ENCODE results near the gene TRMT10B. TPM values are rescaled to one million over a fixed set of nuclear protein-coding genes. Genes with fewer than 3 reads are reported as not detected.

Gene TRMT10B
- total RNA-seq, 1 experiment from 2014 or later = 5.7 TPM

- Mint-ChIP-seq H3K27ac (peak overlapping the region in 1 of 3 experiments; percentile 54; a peak in 1 of 7 replicates), H3K4me3 (no peak overlapping the region), H3K27me3 (ENCODE audit: low read depth) (peaks cover 9% of the 10 kb centered on the region), H3K9me3 (no peaks in the 10 kb centered on the region), H3K4me1 (peaks cover 8 to 17% of the 10 kb centered on the region in 2 experiments), H3K36me3 (ENCODE audit: insufficient read depth in 1 of 3, low read depth in 3 of 3) (no peaks in the 10 kb centered on the region)
- Histone ChIP-seq H3K14ac (ENCODE audit: insufficient read depth, low read length) (peak overlapping the region; percentile 13; the same call in 1 of the 2 replicates), H3K79me1 (ENCODE audit: insufficient read depth, low read depth, low read length, poor library complexity, severe bottlenecking) (no peaks in the 10 kb centered on the region), H3K4ac (ENCODE audit: low read depth, low read length) (no peak overlapping the region), H3K9me3 (ENCODE audit: control insufficient read depth, low read depth, low read length) (no peaks in the 10 kb centered on the region), H4K8ac (replicated peaks; ENCODE audit: insufficient read length, low read depth, low read length) (no peak overlapping the region), H3K4me2 (ENCODE audit: insufficient read depth, insufficient read length, low read length) (no peak overlapping the region), H3K9ac (ENCODE audit: extremely low read depth, insufficient read length, low read length) (no peak overlapping the region), H2AK5ac (ENCODE audit: insufficient read length, low read length) (no peak overlapping the region), H2BK5ac (ENCODE audit: insufficient read length, low read length) (no peak overlapping the region), H3K4me1 (ENCODE audit: insufficient read depth, low read length) (no peaks in the 10 kb centered on the region), H4K20me1 (ENCODE audit: control insufficient read depth, insufficient read depth, insufficient read length) (peaks cover 2% of the 10 kb centered on the region), H3K27ac (ENCODE audit: insufficient read length, low read depth, low read length) (no peak overlapping the region), H2BK15ac (ENCODE audit: low read depth, low read length) (no peak overlapping the region), H3K23me2 (ENCODE audit: insufficient read length, low read depth, low read length, poor library complexity, severe bottlenecking) (peaks cover 2% of the 10 kb centered on the region), H2BK120ac (ENCODE audit: low read depth, low read length, poor library complexity, severe bottlenecking) (no peak overlapping the region), H2BK20ac (ENCODE audit: low read depth, low read length, poor library complexity, severe bottlenecking) (no peak overlapping the region), H3K18ac (ENCODE audit: insufficient read length, low read depth, low read length) (no peak overlapping the region), H3K56ac (ENCODE audit: insufficient read length, low read depth, low read length) (no peak overlapping the region), H3K23ac (ENCODE audit: insufficient read length, low read depth, low read length) (no peak overlapping the region), H3K27me3 (ENCODE audit: insufficient read depth, low read length) (no peaks in the 10 kb centered on the region), H4K5ac (ENCODE audit: insufficient read length, low read depth, low read length) (no peak overlapping the region), H3T11ph (ENCODE audit: low read length) (no peak overlapping the region), H3K79me2 (ENCODE audit: insufficient read depth, low read length) (no peaks in the 10 kb centered on the region), H4K91ac (ENCODE audit: insufficient read length, low read depth, low read length) (no peak overlapping the region), H2BK12ac (ENCODE audit: insufficient read length, low read depth, low read length) (no peak overlapping the region), H2AFZ (ENCODE audit: low read length) (no peak overlapping the region)
- TF ChIP-seq, protein P1, sequence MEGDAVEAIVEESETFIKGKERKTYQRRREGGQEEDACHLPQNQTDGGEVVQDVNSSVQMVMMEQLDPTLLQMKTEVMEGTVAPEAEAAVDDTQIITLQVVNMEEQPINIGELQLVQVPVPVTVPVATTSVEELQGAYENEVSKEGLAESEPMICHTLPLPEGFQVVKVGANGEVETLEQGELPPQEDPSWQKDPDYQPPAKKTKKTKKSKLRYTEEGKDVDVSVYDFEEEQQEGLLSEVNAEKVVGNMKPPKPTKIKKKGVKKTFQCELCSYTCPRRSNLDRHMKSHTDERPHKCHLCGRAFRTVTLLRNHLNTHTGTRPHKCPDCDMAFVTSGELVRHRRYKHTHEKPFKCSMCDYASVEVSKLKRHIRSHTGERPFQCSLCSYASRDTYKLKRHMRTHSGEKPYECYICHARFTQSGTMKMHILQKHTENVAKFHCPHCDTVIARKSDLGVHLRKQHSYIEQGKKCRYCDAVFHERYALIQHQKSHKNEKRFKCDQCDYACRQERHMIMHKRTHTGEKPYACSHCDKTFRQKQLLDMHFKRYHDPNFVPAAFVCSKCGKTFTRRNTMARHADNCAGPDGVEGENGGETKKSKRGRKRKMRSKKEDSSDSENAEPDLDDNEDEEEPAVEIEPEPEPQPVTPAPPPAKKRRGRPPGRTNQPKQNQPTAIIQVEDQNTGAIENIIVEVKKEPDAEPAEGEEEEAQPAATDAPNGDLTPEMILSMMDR (conservative IDR thresholded peaks at IDR 0.05) = no peak
- DNase-seq = no peak
- WGBS (ENCODE audit: extremely low coverage, insufficient read length, low lambda C conversion rate) = no CpG with 5 or more reads among the region's 5 CpGs
Observed at GRCh38 chr9:37739222-37739621, 14.4 kb upstream of the TRMT10B start.
